Endodermal cell (in vitro differentiated cells): ENCODE results near the gene FYCO1. TPM values are rescaled to one million over a fixed set of nuclear protein-coding genes. Genes with fewer than 3 reads are reported as not detected.
A peak's percentile ranks its signal among the peaks of the same experiment; 100 is the strongest.

Experiments used
- DNase-seq: peaks from one replicate; pipeline ENCODE4 v3.0.0-alpha.2; 2017
- H3K27ac ChIP-seq: 2 replicates; pipeline ENCODE4 v1.5.1; 2013; ENCODE audit warnings: mild to moderate bottlenecking, low read depth, low read length, moderate library complexity
- H3K27me3 ChIP-seq: 2 replicates; pipeline ENCODE4 v1.6.1; 2013; ENCODE audit warnings: mild to moderate bottlenecking, low read length, moderate library complexity; ENCODE audit not compliant: insufficient read depth, control insufficient read depth, poor library complexity, severe bottlenecking
- H3K36me3 ChIP-seq: 2 replicates; pipeline ENCODE4 v1.7.0; 2013; ENCODE audit warnings: mild to moderate bottlenecking, low read length, moderate library complexity; ENCODE audit not compliant: control insufficient read depth, insufficient read depth
- H3K4me1 ChIP-seq: one replicate; pipeline ENCODE4 v1.7.0; 2013; ENCODE audit warnings: low read length; ENCODE audit not compliant: control insufficient read depth, insufficient read depth
- H3K4me3 ChIP-seq: 2 replicates; pipeline ENCODE4 v1.5.1; 2013; ENCODE audit warnings: mild to moderate bottlenecking, low read length, moderate library complexity
- H3K9ac ChIP-seq: 2 replicates; pipeline ENCODE4 v1.6.1; 2013; ENCODE audit warnings: mild to moderate bottlenecking, low read length, moderate library complexity; ENCODE audit not compliant: poor library complexity, severe bottlenecking; ENCODE audit errors: extremely low read depth
- H3K9me3 ChIP-seq: 2 replicates; pipeline ENCODE4 v1.6.1; 2013; ENCODE audit warnings: mild to moderate bottlenecking, low read length, moderate library complexity; ENCODE audit not compliant: control insufficient read depth
- H3K27ac Mint-ChIP-seq: 2 replicates; pipeline ENCODE4 v1.8.0; 2020; ENCODE audit warnings: mixed read lengths
- H3K27me3 Mint-ChIP-seq: 2 replicates; pipeline ENCODE4 v1.8.0; 2021; ENCODE audit warnings: mild to moderate bottlenecking, mixed read lengths; ENCODE audit not compliant: insufficient read depth
- H3K36me3 Mint-ChIP-seq: 2 replicates; pipeline ENCODE4 v1.8.0; 2020; ENCODE audit warnings: low read depth, mixed read lengths
- H3K4me1 Mint-ChIP-seq: 2 replicates; pipeline ENCODE4 v1.8.0; 2020; ENCODE audit warnings: mixed read lengths
- H3K4me3 Mint-ChIP-seq: 2 replicates; pipeline ENCODE4 v1.8.0; 2020; ENCODE audit warnings: mild to moderate bottlenecking, moderate library complexity, mixed read lengths
- H3K9me3 Mint-ChIP-seq: 2 replicates; pipeline ENCODE4 v1.8.0; 2020; ENCODE audit warnings: mild to moderate bottlenecking, mixed read lengths
- CTCF ChIP-seq: fragments of 200-600 bp; sonication (generic); conservative IDR thresholded peaks from 2 replicates; pipeline ENCODE4 v1.5.0; 2021; ENCODE audit warnings: antibody characterized with exemption, mild to moderate bottlenecking
- WGBS, 2 experiments: methylation state at CpG; one replicate each; pipeline versions ENCODE4 v1.1.5 to v1.1.7; 2013; ENCODE audit warnings: missing lambda C conversion rate in 2 of 2, mixed read lengths in 1 of 2; ENCODE audit not compliant: insufficient coverage in 1 of 2, insufficient read length in 1 of 2; 5-methylcytosine and 5-hydroxymethylcytosine counted together
- total RNA-seq, 2 donors: library from RNA; stranded (reverse); fragmentation: NEBNext Ultra II Directional in 1 of 2; extraction: Animal tissue kit (Norgen Biotek cat#: 25700) in 1 of 2; gene quantifications; 2 replicates in 1 of 2; 3 replicates in 1 of 2; pipeline ENCODE4 v1.2.1, GENCODE V29; 2021

The FYCO1 gene
- total RNA-seq, 2 donors from 2014 or later = 11.3 to 11.8 TPM

- peaks cover 10% of the 10 kb centered on the region for H3K27me3 Mint-ChIP-seq
- Histone ChIP-seq H3K36me3 (no peaks in the 10 kb centered on the region), H3K9me3 (no peaks in the 10 kb centered on the region), H3K4me3 (no peak overlapping the region), H3K4me1 (no peaks in the 10 kb centered on the region), H3K9ac (no peak overlapping the region), H3K27ac (no peak overlapping the region), H3K27me3 (peaks cover 17% of the 10 kb centered on the region)
- no peaks in the 10 kb centered on the region for H3K4me1 Mint-ChIP-seq
- WGBS, 2 experiments = 76 to 88% methylated on average over 2 to 4 of the region's 4 CpGs
- H3K27ac Mint-ChIP-seq = no peak overlapping the region
- DNase-seq = no peak
- H3K36me3 Mint-ChIP-seq = no peaks in the 10 kb centered on the region
- TF ChIP-seq CTCF = no peak
- no peaks in the 10 kb centered on the region for H3K9me3 Mint-ChIP-seq
- no peak overlapping the region for H3K4me3 Mint-ChIP-seq
Measured at GRCh38 chr3:45910892-45911291, 84.7 kb downstream of the FYCO1 start.

GRCh38 chr3:45909542-45909941 is 86.1 kb downstream of the FYCO1 start:
- Mint-ChIP-seq H3K27me3 (peaks cover 9% of the 10 kb centered on the region), H3K4me1 (no peaks in the 10 kb centered on the region), H3K9me3 (no peaks in the 10 kb centered on the region), H3K36me3 (no peaks in the 10 kb centered on the region), H3K27ac (no peak overlapping the region), H3K4me3 (no peak overlapping the region)
- DNase-seq = peak; percentile 35
- no peak overlapping the region for H3K27ac ChIP-seq
- H3K9ac ChIP-seq = no peak overlapping the region
- no peak for TF ChIP-seq CTCF
- no peak overlapping the region for H3K4me3 ChIP-seq
- H3K36me3 ChIP-seq = no peaks in the 10 kb centered on the region
- H3K27me3 ChIP-seq = peaks cover 17% of the 10 kb centered on the region
- no peaks in the 10 kb centered on the region for H3K9me3 ChIP-seq
- WGBS, 2 experiments = 87 to 98% methylated on average over 6 of the region's 6 CpGs
- no peaks in the 10 kb centered on the region for H3K4me1 ChIP-seq

GRCh38 chr3:45908761-45909160 is 86.9 kb downstream of the FYCO1 start:
- Mint-ChIP-seq H3K4me1 (no peaks in the 10 kb centered on the region), H3K27me3 (peaks cover 9% of the 10 kb centered on the region), H3K27ac (no peak overlapping the region), H3K4me3 (no peak overlapping the region), H3K36me3 (no peaks in the 10 kb centered on the region), H3K9me3 (no peaks in the 10 kb centered on the region)
- peak; percentile 10 for DNase-seq
- Histone ChIP-seq H3K4me3 (no peak overlapping the region), H3K4me1 (no peaks in the 10 kb centered on the region), H3K27me3 (peaks cover 13% of the 10 kb centered on the region), H3K27ac (no peak overlapping the region), H3K9ac (no peak overlapping the region), H3K9me3 (no peaks in the 10 kb centered on the region), H3K36me3 (no peaks in the 10 kb centered on the region)
- 92 to 93% methylated on average over 7 of the region's 7 CpGs for WGBS, 2 experiments
- TF ChIP-seq CTCF = no peak
